Lower leg skin (tissue), 3 donors: Measurements from ENCODE around the gene SAP30L.

ENCODE experiments used
- CTCF ChIP-seq, 3 donors: fragments of 450-650 bp; IDR thresholded peaks; one replicate each; pipeline ENCODE4 v1.5.1; 2016; ENCODE audit warnings: antibody characterized with exemption in 3 of 3, mild to moderate bottlenecking in 3 of 3, moderate library complexity in 2 of 3
- POLR2A ChIP-seq, 2 donors: fragments of 450-650 bp; IDR thresholded peaks; one replicate each; pipeline ENCODE4 v1.6.1; 2016 to 2017; ENCODE audit warnings: antibody characterized with exemption in 2 of 2, mild to moderate bottlenecking in 1 of 2, moderate library complexity in 1 of 2

DNA sequence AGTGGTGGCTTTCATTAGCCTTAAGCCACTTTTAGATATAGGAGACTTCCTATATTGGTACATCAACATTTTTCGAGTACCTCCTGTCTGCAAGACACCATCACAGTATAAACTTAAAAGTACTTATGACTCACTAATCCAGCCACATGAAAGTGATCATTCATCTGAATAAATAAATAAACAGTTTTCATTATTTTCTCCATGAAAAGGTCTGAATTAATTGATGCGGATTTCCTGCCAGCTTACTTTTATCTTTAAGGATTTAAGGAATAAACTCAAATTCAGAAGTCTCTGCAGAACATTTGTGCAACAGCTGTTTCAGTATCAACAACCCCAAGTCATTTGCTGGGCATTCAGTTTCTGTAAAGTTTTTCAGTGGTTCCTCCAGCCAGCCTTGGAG, 4.0 kb downstream of the SAP30L start:
- TF ChIP-seq CTCF (IDR thresholded peaks at IDR 0.05) (no peak), POLR2A (IDR thresholded peaks at IDR 0.05) (no peak)
